HL-60/S4 (cell line): ENCODE results near the gene FHIP2A.
"Not testable (repeated sequence)": the region's sequence is repeated elsewhere in the genome, so short reads cannot be mapped to it uniquely, and the experiment has no call there.

ENCODE experiments used
- in situ Hi-C: fragments of 300-500 bp; cut with MboI; formaldehyde crosslinking; loops from 2 replicates; pipeline ENCODE4 v1.14.3; 2022; ENCODE audit warnings: low sequenced_read_pairs

The FHIP2A gene

DNA sequence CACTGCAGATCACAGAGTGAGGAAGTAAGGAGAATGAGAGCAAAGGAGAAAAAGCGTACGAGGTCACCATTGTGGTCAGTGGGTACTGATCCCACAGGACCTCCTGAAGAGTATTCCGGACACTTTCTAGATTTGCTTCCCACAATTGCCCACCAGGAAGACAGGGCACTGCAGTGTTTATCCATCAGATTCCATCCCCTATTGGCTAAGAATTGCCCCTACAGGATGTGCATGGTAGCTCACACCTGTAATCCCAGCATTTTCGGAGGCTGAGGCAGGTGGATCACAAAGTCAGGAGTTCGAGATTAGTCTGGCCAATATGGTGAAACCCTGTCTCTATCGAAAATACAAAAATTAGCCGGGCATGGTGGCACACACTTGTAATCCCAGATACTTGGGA, 5.3 kb upstream of the FHIP2A start:
- in situ Hi-C loops: no loop called here

DNA sequence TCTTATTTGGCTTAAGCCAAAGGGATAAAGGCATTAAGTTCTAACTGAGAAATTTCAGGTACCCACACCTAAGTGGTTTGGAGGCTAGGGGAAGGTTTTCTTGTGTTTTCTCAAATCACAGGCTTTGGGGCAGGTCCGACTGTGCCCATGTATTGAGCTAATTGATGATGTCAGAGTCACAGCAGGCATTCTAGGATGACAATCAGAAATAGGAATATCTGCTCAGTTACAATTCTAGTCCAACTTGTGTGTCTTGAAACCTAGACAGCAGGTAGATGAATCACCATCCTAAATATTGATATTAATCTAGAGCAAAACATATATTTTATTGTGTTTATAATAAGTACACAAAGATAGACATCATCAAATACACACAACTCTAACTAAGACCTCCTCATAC, 2.3 kb upstream of the FHIP2A start:
- in situ Hi-C loops: no loop called here

DNA sequence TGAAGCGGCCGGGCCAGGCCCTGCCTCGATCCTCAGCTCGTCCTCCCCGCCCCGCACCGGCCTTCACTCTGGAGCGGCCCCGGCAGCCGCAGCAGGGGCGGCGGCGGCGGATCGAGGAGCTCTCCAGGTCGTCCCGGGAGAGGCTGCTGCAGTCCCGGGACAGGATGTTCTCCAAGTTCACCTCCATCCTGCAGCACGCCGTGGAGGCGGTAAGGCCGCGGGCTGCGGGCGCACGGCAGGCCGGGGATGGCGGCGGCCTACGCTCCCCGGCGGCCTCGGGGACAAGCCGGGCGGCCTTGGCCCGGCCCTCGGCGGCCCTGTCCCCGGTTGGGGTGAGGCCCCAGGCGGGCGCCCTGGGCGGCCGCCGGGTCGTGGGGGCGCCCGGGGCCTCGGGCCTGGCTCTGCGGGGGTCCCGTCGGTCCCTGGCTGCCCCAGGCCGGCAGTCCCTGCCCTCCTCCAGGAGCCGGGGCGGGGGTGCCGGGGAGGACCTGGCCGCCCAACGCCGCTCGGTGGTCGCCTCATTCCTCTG, 399 bp downstream of the FHIP2A start:
- in situ Hi-C loops: no loop called here

- in situ Hi-C loops: no loop called here
These were observed 980 bp downstream of the FHIP2A start for GRCh38 chr10:114822444-114823076.

- in situ Hi-C loops: no loop called here
These were observed 1.5 kb downstream of the FHIP2A start for GRCh38 chr10:114823077-114823463.

- in situ Hi-C loops: no loop called here
These were observed 2.8 kb downstream of the FHIP2A start for GRCh38 chr10:114824391-114824790.

DNA sequence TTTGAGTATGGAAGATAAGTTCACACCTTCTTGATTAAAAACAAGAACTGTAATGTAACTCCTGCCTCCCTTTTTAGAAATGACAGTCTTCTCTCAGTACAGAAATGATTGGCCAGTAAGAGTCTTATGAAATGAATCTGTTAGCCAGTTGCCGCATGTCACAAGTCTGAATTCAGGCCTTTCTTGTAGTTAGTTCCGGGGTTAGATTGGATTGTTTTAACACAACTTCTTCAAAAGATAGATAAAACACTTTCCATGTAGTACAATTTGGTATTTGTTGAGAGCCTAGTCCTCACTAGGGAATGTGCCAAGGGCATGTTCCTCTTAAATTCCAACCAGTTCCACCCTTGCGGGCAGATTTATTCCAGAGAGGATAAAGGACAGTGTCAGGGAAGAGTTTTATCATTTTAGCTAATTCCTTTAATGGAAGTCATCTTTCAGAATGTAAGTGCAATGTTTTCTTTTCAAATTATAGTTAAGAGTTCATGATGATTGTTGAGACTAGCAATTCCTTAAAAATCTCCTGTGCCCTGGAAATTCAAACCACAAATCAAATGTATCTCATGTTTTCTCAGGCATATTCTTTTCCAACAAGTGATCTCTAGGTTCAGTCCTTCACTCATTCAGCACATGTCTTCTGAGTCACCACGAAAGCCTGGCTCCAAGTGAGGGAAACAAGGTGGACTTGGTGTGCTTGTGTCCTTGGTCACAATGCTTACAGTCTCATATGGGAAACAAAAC, 4.1 kb downstream of the FHIP2A start:
- in situ Hi-C loops: no loop called here

GRCh38 chr10:114829160-114829909, 7.8 kb downstream of the FHIP2A start:
- in situ Hi-C loops: no loop called here

GRCh38 chr10:114831186-114831867, 9.7 kb downstream of the FHIP2A start:
- in situ Hi-C loops: no loop called here

- in situ Hi-C loops: no loop called here
These were observed 16.1 kb downstream of the FHIP2A start for GRCh38 chr10:114837690-114838089.

DNA sequence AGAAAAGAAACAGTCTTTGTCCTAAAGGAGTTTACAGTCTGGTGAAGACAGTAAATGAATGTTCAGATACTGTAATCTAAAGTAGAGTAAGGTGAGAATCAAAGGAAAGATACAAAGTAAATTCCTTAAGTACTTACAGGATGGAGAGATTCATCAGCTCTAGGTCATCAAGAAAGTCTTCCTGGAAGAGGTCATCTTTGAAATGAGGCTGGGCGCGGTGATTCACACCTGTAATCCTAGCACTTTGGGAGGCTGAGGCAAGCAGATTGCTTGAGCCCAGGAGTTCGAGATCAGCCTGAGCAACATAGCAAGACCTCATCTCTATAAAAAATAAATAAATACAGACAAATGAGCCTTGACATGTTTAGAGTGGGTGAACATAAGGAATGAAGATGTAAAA, 18.3 kb downstream of the FHIP2A start:
- in situ Hi-C loops: no loop called here

GRCh38 chr10:114845978-114846693, 24.6 kb downstream of the FHIP2A start:
- in situ Hi-C loops: no loop called here

- in situ Hi-C loops: not testable (repeated sequence)
These were observed 25.9 kb downstream of the FHIP2A start for GRCh38 chr10:114847517-114847916.

DNA sequence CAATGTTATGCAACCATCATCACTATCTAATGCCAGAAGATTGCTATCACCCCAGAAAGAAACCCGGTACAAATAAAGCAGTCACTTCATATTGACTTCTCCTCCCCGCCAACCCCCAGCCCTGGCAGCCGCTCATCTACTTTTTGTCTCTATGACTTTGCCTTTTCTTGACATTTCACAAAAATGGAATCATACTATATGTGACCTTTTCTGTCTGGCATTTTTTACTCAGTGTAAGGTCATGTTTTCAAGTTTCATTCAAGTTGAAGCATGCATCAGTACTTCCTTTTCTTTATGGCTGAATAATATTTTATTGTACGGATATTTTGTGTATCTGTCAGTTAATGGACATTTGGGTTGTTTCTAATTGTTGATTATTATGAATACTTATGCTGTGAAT, 28.1 kb downstream of the FHIP2A start:
- in situ Hi-C loops: no loop called here

DNA sequence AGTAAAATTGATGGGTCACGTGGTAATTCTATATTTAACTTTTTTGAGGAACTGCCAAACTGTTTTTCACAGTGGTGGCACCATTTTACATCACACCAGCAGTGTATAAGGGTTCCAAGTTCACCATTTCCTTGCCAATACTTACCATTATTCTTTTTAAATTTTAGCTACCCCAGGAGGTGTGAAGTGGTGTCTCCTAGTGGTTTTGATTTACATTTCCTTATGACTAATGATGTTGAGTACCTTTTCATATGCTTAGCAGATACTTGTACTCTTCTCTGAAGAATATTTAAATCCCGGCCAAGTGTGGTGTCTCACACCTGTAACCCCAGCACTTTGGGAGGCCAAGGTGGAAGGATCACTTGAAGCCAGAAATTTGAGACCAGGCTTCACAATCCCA, 28.5 kb downstream of the FHIP2A start:
- in situ Hi-C loops: no loop called here

GRCh38 chr10:114851336-114851735, 29.8 kb downstream of the FHIP2A start:
- in situ Hi-C loops: no loop called here

DNA sequence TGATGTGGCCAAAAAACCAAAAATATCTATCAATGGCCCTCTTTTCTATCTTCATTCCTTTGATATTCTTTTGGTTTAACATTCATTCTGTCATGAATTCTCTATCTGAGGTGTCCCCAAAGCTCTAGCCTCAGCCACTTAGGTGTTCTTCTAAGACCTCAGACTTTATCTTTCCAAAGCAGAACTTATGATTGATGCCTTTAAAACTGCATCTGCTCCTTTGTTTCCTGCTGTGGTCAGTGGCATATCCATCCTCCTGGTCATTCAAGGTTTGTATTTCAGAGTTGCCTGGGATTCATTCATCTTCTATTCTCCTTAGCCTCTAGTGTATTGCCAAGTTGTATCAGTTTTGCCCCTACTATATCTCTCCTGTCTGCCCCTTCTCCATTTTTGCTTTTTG, 30.6 kb downstream of the FHIP2A start:
- in situ Hi-C loops: no loop called here

DNA sequence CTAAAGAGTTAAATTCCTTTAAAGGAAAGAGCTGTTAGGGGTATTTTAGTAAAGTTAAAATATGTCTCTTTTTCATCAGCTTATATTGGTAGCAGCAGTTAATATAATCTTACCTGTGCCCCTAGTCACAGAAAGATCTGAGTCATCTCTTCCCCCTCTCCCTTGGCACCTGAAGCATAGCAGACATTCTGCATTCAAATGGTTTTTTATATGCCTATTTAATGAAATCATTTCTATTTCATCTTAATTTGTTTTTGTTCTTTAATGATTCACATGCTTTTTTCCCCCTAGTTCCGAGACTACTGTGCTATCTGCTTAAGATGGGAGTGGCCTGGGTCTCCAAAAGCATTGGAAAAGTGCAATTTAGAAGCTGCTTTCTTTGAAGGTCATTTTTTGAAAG, 33.3 kb downstream of the FHIP2A start:
- in situ Hi-C loops: no loop called here

GRCh38 chr10:114855776-114856543, 34.4 kb downstream of the FHIP2A start:
- in situ Hi-C loops: no loop called here
